ENCODE data around the gene AKR1A1.

AKR1A1 gene

GRCh38 chr1:45610589-45611226, 60.1 kb downstream of the AKR1A1 start:
- no peak overlapping the region for H2BK5ac ChIP-seq (ENCODE audit: low read depth, low read length, poor library complexity, severe bottlenecking)
- H4K91ac ChIP-seq (ENCODE audit: low read length) = no peak overlapping the region
- H3K27ac ChIP-seq (ENCODE audit: low read length, poor library complexity, severe bottlenecking) = no peak overlapping the region
- no peaks in the 10 kb centered on the region for H3K27me3 ChIP-seq (ENCODE audit: control insufficient read depth in 1 of 2, insufficient read depth in 1 of 2, low read length in 2 of 2)
- no peak overlapping the region for H3K4ac ChIP-seq (ENCODE audit: low read depth in 1 of 2, low read length in 2 of 2)
- peaks cover 21 to 75% of the 10 kb centered on the region in 2 experiments for H3K36me3 ChIP-seq (ENCODE audit: control insufficient read depth in 1 of 2, insufficient read depth in 2 of 2, low read depth in 1 of 2, low read length in 2 of 2)
- WGBS = over 99% methylated on average over 9 of the region's 10 CpGs
- H2AFZ ChIP-seq (ENCODE audit: low read depth, low read length) = no peak overlapping the region
- H2BK12ac ChIP-seq (ENCODE audit: low read length in 2 of 2) = no peak overlapping the region
- H3K14ac ChIP-seq (ENCODE audit: low read length in 2 of 2) = no peak overlapping the region
- H2AK5ac ChIP-seq (ENCODE audit: low read length, severe bottlenecking) = no peak overlapping the region
- H3K4me1 ChIP-seq (ENCODE audit: control insufficient read depth, insufficient read depth, low read depth, low read length) = no peaks in the 10 kb centered on the region
- H2BK15ac ChIP-seq (ENCODE audit: low read depth, poor library complexity, severe bottlenecking) = no peak overlapping the region
- H3K79me1 ChIP-seq (replicated peaks; ENCODE audit: low read length, poor library complexity, severe bottlenecking) = peaks cover 7% of the 10 kb centered on the region
- no peak overlapping the region for H3K18ac ChIP-seq (ENCODE audit: low read depth in 1 of 2, low read length in 2 of 2)
- H3K9me3 ChIP-seq (ENCODE audit: control insufficient read depth, low read length) = no peaks in the 10 kb centered on the region
- no peak overlapping the region for H4K8ac ChIP-seq (ENCODE audit: low read length)
- H2BK120ac ChIP-seq (ENCODE audit: low read depth, low read length) = no peak overlapping the region
- no peak overlapping the region for H3K4me2 ChIP-seq (ENCODE audit: low read length, poor library complexity, severe bottlenecking)
- H3K9ac ChIP-seq (ENCODE audit: low read length) = no peak overlapping the region
- no peak overlapping the region for H3K4me3 ChIP-seq (ENCODE audit: insufficient read depth in 1 of 2, low read depth in 1 of 2, low read length in 2 of 2)
- H3K23ac ChIP-seq (ENCODE audit: low read length in 2 of 2) = no peak overlapping the region
- no peak for DNase-seq

GRCh38 chr1:45612941-45613579, 62.4 kb downstream of the AKR1A1 start:
- H3K79me1 ChIP-seq (replicated peaks; ENCODE audit: low read length, poor library complexity, severe bottlenecking) = peaks cover 5% of the 10 kb centered on the region
- 85% methylated on average over 8 of the region's 8 CpGs for WGBS
- no peak overlapping the region for H3K18ac ChIP-seq (ENCODE audit: low read depth in 1 of 2, low read length in 2 of 2)
- no peak overlapping the region for H2BK12ac ChIP-seq (ENCODE audit: low read length in 2 of 2)
- no peaks in the 10 kb centered on the region for H3K9me3 ChIP-seq (ENCODE audit: control insufficient read depth, low read length)
- no peak overlapping the region for H3K4ac ChIP-seq (ENCODE audit: low read depth in 1 of 2, low read length in 2 of 2)
- no peak overlapping the region for H2BK120ac ChIP-seq (ENCODE audit: low read depth, low read length)
- H3K36me3 ChIP-seq (ENCODE audit: control insufficient read depth in 1 of 2, insufficient read depth in 2 of 2, low read depth in 1 of 2, low read length in 2 of 2) = peaks cover 26 to 78% of the 10 kb centered on the region in 2 experiments
- no peak overlapping the region for H3K4me3 ChIP-seq (ENCODE audit: insufficient read depth in 1 of 2, low read depth in 1 of 2, low read length in 2 of 2)
- H4K8ac ChIP-seq (ENCODE audit: low read length) = no peak overlapping the region
- H3K23ac ChIP-seq (ENCODE audit: low read length in 2 of 2) = no peak overlapping the region
- H3K4me2 ChIP-seq (ENCODE audit: low read length, poor library complexity, severe bottlenecking) = no peak overlapping the region
- no peak overlapping the region for H2BK5ac ChIP-seq (ENCODE audit: low read depth, low read length, poor library complexity, severe bottlenecking)
- H3K14ac ChIP-seq (ENCODE audit: low read length in 2 of 2) = no peak overlapping the region
- H4K91ac ChIP-seq (ENCODE audit: low read length) = no peak overlapping the region
- H3K27ac ChIP-seq (ENCODE audit: low read length, poor library complexity, severe bottlenecking) = no peak overlapping the region
- H3K27me3 ChIP-seq (ENCODE audit: control insufficient read depth in 1 of 2, insufficient read depth in 1 of 2, low read length in 2 of 2) = no peaks in the 10 kb centered on the region
- H3K4me1 ChIP-seq (ENCODE audit: control insufficient read depth, insufficient read depth, low read depth, low read length) = no peaks in the 10 kb centered on the region
- no peak overlapping the region for H2BK15ac ChIP-seq (ENCODE audit: low read depth, poor library complexity, severe bottlenecking)
- H3K9ac ChIP-seq (ENCODE audit: low read length) = no peak overlapping the region
- H2AFZ ChIP-seq (ENCODE audit: low read depth, low read length) = no peak overlapping the region
- no peak overlapping the region for H2AK5ac ChIP-seq (ENCODE audit: low read length, severe bottlenecking)
- no peak for DNase-seq

- Histone ChIP-seq H2AFZ (ENCODE audit: low read depth, low read length) (no peak overlapping the region), H3K4me2 (ENCODE audit: low read length, poor library complexity, severe bottlenecking) (no peak overlapping the region), H3K4me1 (ENCODE audit: control insufficient read depth, insufficient read depth, low read depth, low read length) (no peaks in the 10 kb centered on the region), H3K4ac (ENCODE audit: low read depth in 1 of 2, low read length in 2 of 2) (no peak overlapping the region), H3K36me3 (ENCODE audit: control insufficient read depth in 1 of 2, insufficient read depth in 2 of 2, low read depth in 1 of 2, low read length in 2 of 2) (peaks cover 35 to 82% of the 10 kb centered on the region in 2 experiments), H4K91ac (ENCODE audit: low read length) (no peak overlapping the region), H4K8ac (ENCODE audit: low read length) (no peak overlapping the region), H2BK5ac (ENCODE audit: low read depth, low read length, poor library complexity, severe bottlenecking) (no peak overlapping the region), H3K9ac (ENCODE audit: low read length) (no peak overlapping the region), H3K14ac (ENCODE audit: low read length in 2 of 2) (no peak overlapping the region), H3K27me3 (ENCODE audit: control insufficient read depth in 1 of 2, insufficient read depth in 1 of 2, low read length in 2 of 2) (no peaks in the 10 kb centered on the region), H2BK120ac (ENCODE audit: low read depth, low read length) (no peak overlapping the region), H3K79me1 (replicated peaks; ENCODE audit: low read length, poor library complexity, severe bottlenecking) (peaks cover 7% of the 10 kb centered on the region), H3K4me3 (ENCODE audit: insufficient read depth in 1 of 2, low read depth in 1 of 2, low read length in 2 of 2) (no peak overlapping the region), H2BK15ac (ENCODE audit: low read depth, poor library complexity, severe bottlenecking) (no peak overlapping the region), H3K23ac (ENCODE audit: low read length in 2 of 2) (no peak overlapping the region), H2BK12ac (ENCODE audit: low read length in 2 of 2) (no peak overlapping the region), H3K9me3 (ENCODE audit: control insufficient read depth, low read length) (no peaks in the 10 kb centered on the region), H2AK5ac (ENCODE audit: low read length, severe bottlenecking) (no peak overlapping the region), H3K27ac (ENCODE audit: low read length, poor library complexity, severe bottlenecking) (no peak overlapping the region), H3K18ac (ENCODE audit: low read depth in 1 of 2, low read length in 2 of 2) (no peak overlapping the region)
- no CpG with 5 or more reads among the region's 1 CpG for WGBS
- DNase-seq = no peak
Measured at GRCh38 chr1:45615885-45616284, 65.3 kb downstream of the AKR1A1 start.

- Histone ChIP-seq H3K14ac (ENCODE audit: low read length in 2 of 2) (no peak overlapping the region), H2AK5ac (ENCODE audit: low read length, severe bottlenecking) (no peak overlapping the region), H2BK120ac (ENCODE audit: low read depth, low read length) (no peak overlapping the region), H3K9me3 (ENCODE audit: control insufficient read depth, low read length) (no peaks in the 10 kb centered on the region), H4K91ac (ENCODE audit: low read length) (no peak overlapping the region), H3K4me2 (ENCODE audit: low read length, poor library complexity, severe bottlenecking) (no peak overlapping the region), H2BK15ac (ENCODE audit: low read depth, poor library complexity, severe bottlenecking) (no peak overlapping the region), H2AFZ (ENCODE audit: low read depth, low read length) (no peak overlapping the region), H3K18ac (ENCODE audit: low read depth in 1 of 2, low read length in 2 of 2) (no peak overlapping the region), H3K79me1 (replicated peaks; ENCODE audit: low read length, poor library complexity, severe bottlenecking) (peaks cover 6% of the 10 kb centered on the region), H2BK12ac (ENCODE audit: low read length in 2 of 2) (no peak overlapping the region), H3K36me3 (ENCODE audit: control insufficient read depth in 1 of 2, insufficient read depth in 2 of 2, low read depth in 1 of 2, low read length in 2 of 2) (peaks cover 48 to 77% of the 10 kb centered on the region in 2 experiments), H3K4me3 (ENCODE audit: insufficient read depth in 1 of 2, low read depth in 1 of 2, low read length in 2 of 2) (no peak overlapping the region), H3K23ac (ENCODE audit: low read length in 2 of 2) (no peak overlapping the region), H3K9ac (ENCODE audit: low read length) (no peak overlapping the region), H3K4me1 (ENCODE audit: control insufficient read depth, insufficient read depth, low read depth, low read length) (no peaks in the 10 kb centered on the region), H3K27me3 (ENCODE audit: control insufficient read depth in 1 of 2, insufficient read depth in 1 of 2, low read length in 2 of 2) (no peaks in the 10 kb centered on the region), H4K8ac (ENCODE audit: low read length) (no peak overlapping the region), H2BK5ac (ENCODE audit: low read depth, low read length, poor library complexity, severe bottlenecking) (no peak overlapping the region), H3K27ac (ENCODE audit: low read length, poor library complexity, severe bottlenecking) (no peak overlapping the region), H3K4ac (ENCODE audit: low read depth in 1 of 2, low read length in 2 of 2) (no peak overlapping the region)
- DNase-seq = peak; percentile 58
- WGBS = 39% methylated on average over 4 of the region's 4 CpGs
Measured at GRCh38 chr1:45617618-45618017, 67.0 kb downstream of the AKR1A1 start.
